HCT116 (cell line): ENCODE data around the gene TBC1D1. TPM values are rescaled to one million over a fixed set of nuclear protein-coding genes. Genes with fewer than 3 reads are reported as not detected.

Experiments
- ATAC-seq: fragments of 200-7000 bp; cut with Tn5 transposase; 2 replicates; pipeline ENCODE4 v1.9.1; 2020; ENCODE audit warnings: mild to moderate bottlenecking, moderate library complexity
- BruUV-seq: library from RNA; stranded (reverse); fragments of 400-500 nt; replicated peaks from 2 replicates; lab custom pipeline; 2021; lab: Mats Ljungman, UMichigan
- CTCF ChIA-PET: fragments of 300-600 bp; sonication (Branson Sonifier 250); formaldehyde crosslinking; loops from one replicate; lab custom pipeline; 2021; ENCODE audit warnings: antibody characterized with exemption; lab: Charles Lee
- POLR2A ChIA-PET: fragments of 300-600, 350-600 bp; sonication (Branson Sonifier 250); formaldehyde crosslinking; loops from one replicate; lab custom pipeline; 2021; ENCODE audit warnings: antibody characterized with exemption; lab: Charles Lee
- RAD21 ChIA-PET, 2 experiments: fragments of 300-600 bp; sonication (Branson Sonifier 250); formaldehyde crosslinking; loops; one replicate each; lab custom pipeline; 2023; ENCODE audit warnings: low total read pairs in 2 of 2; ENCODE audit not compliant: uncharacterized antibody in 2 of 2, unreplicated experiment in 2 of 2, low non-redundant PET in 1 of 2; lab: Charles Lee
- DNase-seq: peaks from one replicate; pipeline ENCODE4 v3.0.0-alpha.2; 2010; ENCODE audit warnings: low read depth, low spot score
- H2AFZ ChIP-seq: fragments of 200-600 bp; shearing (Covaris generic), sonication (generic); 2 replicates; pipeline ENCODE4 v1.6.1; 2017; ENCODE audit warnings: low read depth, mixed run types, mixed read lengths, antibody characterized with exemption, low read length; ENCODE audit not compliant: poor library complexity, severe bottlenecking
- H3K27ac ChIP-seq: 2 replicates; pipeline ENCODE4 v1.5.1; 2012; ENCODE audit warnings: low read depth, low read length
- H3K27me3 ChIP-seq: fragments of 200-600 bp; sonication (generic); 2 replicates; pipeline ENCODE4 v1.6.1; 2016; ENCODE audit warnings: mixed run types, low read length, mixed read lengths; ENCODE audit not compliant: insufficient read depth
- H3K36me3 ChIP-seq, 2 experiments: fragments of 200-500 bp in 1 of 2; fragments of 200-600 bp in 1 of 2; sonication (Bioruptor generic) in 1 of 2; sonication (generic) in 1 of 2; 2 replicates each; pipeline versions ENCODE4 v1.5.1 to v1.6.1; 2014 to 2016; ENCODE audit warnings: low read length in 2 of 2, inconsistent platforms in 1 of 2, mixed read lengths in 1 of 2, mixed run types in 1 of 2; ENCODE audit not compliant: insufficient read depth in 2 of 2, control insufficient read depth in 1 of 2
- H3K4me1 ChIP-seq, 2 experiments: fragments of 200-600 bp in 1 of 2; sonication (generic) in 1 of 2; 2 replicates each; pipeline versions ENCODE4 v1.5.1 to v1.6.1; 2012 to 2017; ENCODE audit warnings: low read length in 2 of 2, inconsistent platforms in 1 of 2, mild to moderate bottlenecking in 1 of 2, mixed read lengths in 1 of 2, mixed run types in 1 of 2, moderate library complexity in 1 of 2; ENCODE audit not compliant: insufficient read depth in 2 of 2, control insufficient read depth in 1 of 2
- H3K4me2 ChIP-seq: fragments of 200-600 bp; sonication (generic); 2 replicates; pipeline ENCODE4 v1.6.1; 2017; ENCODE audit warnings: mixed run types, low read length, mixed read lengths
- H3K4me3 ChIP-seq, 2 experiments: fragments of 200-600 bp in 1 of 2; sonication (generic) in 1 of 2; replicated peaks in 1 of 2; 2 replicates each; pipeline ENCODE4 v1.5.1; 2011 to 2016; ENCODE audit warnings: low read length in 2 of 2, control low read depth in 1 of 2, low read depth in 1 of 2, mild to moderate bottlenecking in 1 of 2, mixed read lengths in 1 of 2, mixed run types in 1 of 2
- H3K79me2 ChIP-seq: fragments of 200-600 bp; sonication (generic); 2 replicates; pipeline ENCODE4 v1.6.1; 2017; ENCODE audit warnings: mild to moderate bottlenecking, mixed run types, low read length, moderate library complexity, mixed read lengths; ENCODE audit not compliant: insufficient read depth
- H3K9ac ChIP-seq: fragments of 200-600 bp; sonication (generic); 2 replicates; pipeline ENCODE4 v1.6.1; 2016; ENCODE audit warnings: low read length, mixed read lengths
- H3K9me2 ChIP-seq: fragments of 200-600 bp; sonication (generic), shearing (Covaris generic); 2 replicates; pipeline ENCODE4 v1.6.1; 2017; ENCODE audit warnings: mixed run types, mild to moderate bottlenecking, moderate library complexity; ENCODE audit not compliant: insufficient read depth
- H3K9me3 ChIP-seq, 2 experiments: fragments of 200-500 bp in 1 of 2; fragments of 200-600 bp in 1 of 2; sonication (Bioruptor generic) in 1 of 2; sonication (generic) in 1 of 2; 2 replicates each; pipeline ENCODE4 v1.6.1; 2014 to 2017; ENCODE audit warnings: low read length in 2 of 2, mixed read lengths in 2 of 2, inconsistent platforms in 1 of 2, low read depth in 1 of 2, mild to moderate bottlenecking in 1 of 2, mixed run types in 1 of 2, moderate library complexity in 1 of 2; ENCODE audit not compliant: control insufficient read depth in 1 of 2, insufficient read depth in 1 of 2
- H4K20me1 ChIP-seq: fragments of 200-600 bp; sonication (generic), shearing (Covaris generic); 2 replicates; pipeline ENCODE4 v1.6.1; 2017; ENCODE audit warnings: mixed run types, mild to moderate bottlenecking, moderate library complexity; ENCODE audit not compliant: insufficient read depth
- CBX3 ChIP-seq: IDR thresholded peaks from 2 replicates; pipeline ENCODE4 v1.6.1; 2012; ENCODE audit warnings: low read depth
- CEBPB ChIP-seq: IDR thresholded peaks from 2 replicates; pipeline ENCODE4 v1.6.1; 2012; ENCODE audit warnings: low read depth
- ELF1 ChIP-seq: IDR thresholded peaks from 2 replicates; pipeline ENCODE4 v1.6.1; 2012; ENCODE audit warnings: low read depth, borderline replicate concordance
- EZH2phosphoT487 ChIP-seq: fragments of 200-600 bp; IDR thresholded peaks from 2 replicates; pipeline ENCODE4 v1.6.1; 2018; ENCODE audit warnings: antibody characterized with exemption, borderline replicate concordance
- JUND ChIP-seq: IDR thresholded peaks from 2 replicates; pipeline ENCODE4 v1.6.1; 2012
- MAX ChIP-seq: IDR thresholded peaks from 2 replicates; pipeline ENCODE4 v1.6.1; 2012
- POLR2A ChIP-seq: IDR thresholded peaks from 2 replicates; pipeline ENCODE4 v1.7.0; 2011; ENCODE audit warnings: borderline replicate concordance; ENCODE audit not compliant: insufficient read depth, insufficient read length; ENCODE audit errors: extremely low read depth
- POLR2AphosphoS5 ChIP-seq: IDR thresholded peaks from 2 replicates; pipeline ENCODE4 v1.6.1; 2011; ENCODE audit warnings: mild to moderate bottlenecking, low read depth, low read length, moderate library complexity
- SIN3A ChIP-seq: IDR thresholded peaks from 2 replicates; pipeline ENCODE4 v1.6.1; 2012; ENCODE audit warnings: low read depth
- SRF ChIP-seq: IDR thresholded peaks from 2 replicates; pipeline ENCODE4 v1.6.1; 2012; ENCODE audit warnings: low read depth
- TCF7L2 ChIP-seq: IDR thresholded peaks from 2 replicates; pipeline ENCODE4 v1.7.0; 2011; ENCODE audit warnings: borderline replicate concordance, inconsistent platforms; ENCODE audit not compliant: insufficient read depth, insufficient read length; ENCODE audit errors: extremely low read depth
- ZFX ChIP-seq: fragments of 450-650 bp; IDR thresholded peaks from 2 replicates; pipeline ENCODE4 v1.6.1; 2017
- ZNF274 ChIP-seq: fragments of 200-500 bp; sonication (Bioruptor generic); IDR thresholded peaks from 2 replicates; pipeline ENCODE4 v1.6.1; 2014; ENCODE audit warnings: mild to moderate bottlenecking, low read depth, low read length, inconsistent platforms
- intact Hi-C: fragments of 100-400 bp; cut with micrococcal nuclease; formaldehyde crosslinking; loops from 2 replicates; pipeline ENCODE4 v1.10.0; 2022
- total RNA-seq: library from RNA; stranded (reverse); gene quantifications from one replicate; pipeline ENCODE4 v1.2.1, GENCODE V29; 2021; ENCODE audit not compliant: unreplicated experiment

Gene TBC1D1
- total RNA-seq, 1 experiment from 2014 or later = 82.7 TPM

GRCh38 chr4:38123555-38123954, 232.7 kb downstream of the TBC1D1 start (continued):
- TF ChIP-seq SIN3A (no peak), ZNF274 (no peak), CEBPB (no peak), MAX (no peak), JUND (no peak), TCF7L2 (no peak), CBX3 (no peak)

GRCh38 chr4:38124961-38125360, 234.1 kb downstream of the TBC1D1 start:
- H3K4me3 ChIP-seq = no peak overlapping the region
- H3K9me3 ChIP-seq = no peaks in the 10 kb centered on the region
- CTCF ChIA-PET = no interaction called here
- POLR2A ChIA-PET = no interaction called here
- H2AFZ ChIP-seq = no peak overlapping the region
- no peak overlapping the region for H3K4me2 ChIP-seq
- peaks cover 4 to 16% of the 10 kb centered on the region in 2 experiments; a peak in 2 of 4 replicates for H3K4me1 ChIP-seq
- BruUV-seq = no TSS peak
- DNase-seq (no peak), ATAC-seq (no peak)
- H3K79me2 ChIP-seq = no peaks in the 10 kb centered on the region
- intact Hi-C loops = no loop called here
- no peaks in the 10 kb centered on the region for H3K27me3 ChIP-seq
- peaks cover 0 to 6% of the 10 kb centered on the region in 2 experiments; a peak in 2 of 4 replicates for H3K36me3 ChIP-seq
- no peak overlapping the region for H3K27ac ChIP-seq
- no peaks in the 10 kb centered on the region for H4K20me1 ChIP-seq
- no peaks in the 10 kb centered on the region for H3K9me2 ChIP-seq
- no peak overlapping the region for H3K9ac ChIP-seq
- TF ChIP-seq POLR2AphosphoS5 (no peak), MAX (no peak), ZFX (no peak), EZH2phosphoT487 (no peak), CBX3 (no peak), SRF (no peak), POLR2A (no peak), ELF1 (no peak)
- RAD21 ChIA-PET = no interaction called here
